IMR-90 (cell line): ENCODE data around the gene IL22RA2. TPM values are rescaled to one million over a fixed set of nuclear protein-coding genes. Genes with fewer than 3 reads are reported as not detected.

Experiments
- ATAC-seq: fragments of 200-7000 bp; cut with Tn5 transposase; 2 replicates; pipeline ENCODE4 v1.9.1; 2020; ENCODE audit warnings: low read depth, mild to moderate bottlenecking, moderate library complexity
- BruUV-seq: library from RNA; stranded (reverse); fragments of 400-500 nt; replicated peaks from 2 replicates; lab custom pipeline; 2021; lab: Mats Ljungman, UMichigan
- CTCF ChIA-PET: fragments of 300-600 bp; formaldehyde crosslinking; extraction: SDS; loops from one replicate; lab custom pipeline; 2021; ENCODE audit warnings: antibody characterized with exemption; lab: Yijun Ruan, JAX
- POLR2A ChIA-PET: fragments of 300-600 bp; sonication (Branson Sonifier 250); formaldehyde crosslinking; loops from one replicate; lab custom pipeline; 2022; ENCODE audit warnings: antibody characterized with exemption; ENCODE audit not compliant: unreplicated experiment; lab: Charles Lee
- DNase-seq: peaks from one replicate; pipeline ENCODE4 v3.0.0; 2013
- H2AFZ ChIP-seq: replicated peaks from 2 replicates; pipeline ENCODE3; 2013; ENCODE audit warnings: low read length, mild to moderate bottlenecking; ENCODE audit not compliant: poor library complexity
- H2AK5ac ChIP-seq: 2 replicates; pipeline ENCODE4 v1.6.1; 2013; ENCODE audit warnings: low read depth, low read length, inconsistent platforms
- H2AK9ac ChIP-seq: replicated peaks from 2 replicates; pipeline ENCODE3; 2013; ENCODE audit warnings: mild to moderate bottlenecking, low read depth, low read length, moderate library complexity; ENCODE audit not compliant: poor library complexity
- H2BK120ac ChIP-seq: 2 replicates; pipeline ENCODE4 v1.6.1; 2013; ENCODE audit warnings: low read depth, low read length, inconsistent platforms
- H2BK15ac ChIP-seq: 3 replicates; pipeline ENCODE4 v1.6.1; 2013; ENCODE audit warnings: low read depth, low read length, inconsistent platforms
- H2BK20ac ChIP-seq: 2 replicates; pipeline ENCODE4 v1.6.1; 2013; ENCODE audit warnings: low read depth, mild to moderate bottlenecking, inconsistent platforms, low read length, moderate library complexity
- H2BK5ac ChIP-seq: 2 replicates; pipeline ENCODE4 v1.6.1; 2013; ENCODE audit warnings: mild to moderate bottlenecking, low read depth, low read length, inconsistent platforms; ENCODE audit not compliant: poor library complexity, severe bottlenecking
- H3K14ac ChIP-seq: replicated peaks from 2 replicates; pipeline ENCODE4 v1.6.1; 2013; ENCODE audit warnings: low read depth, low read length, inconsistent platforms
- H3K18ac ChIP-seq: 2 replicates; pipeline ENCODE4 v1.6.1; 2013; ENCODE audit warnings: low read depth, low read length, control low read depth
- H3K23ac ChIP-seq: 2 replicates; pipeline ENCODE4 v1.6.1; 2013; ENCODE audit warnings: low read depth, low read length, inconsistent platforms
- H3K27ac ChIP-seq: 2 replicates; pipeline ENCODE4 v1.5.1; 2013; ENCODE audit warnings: mild to moderate bottlenecking, control low read depth, low read length; ENCODE audit not compliant: insufficient read depth
- H3K27me3 ChIP-seq: 2 replicates; pipeline ENCODE4 v1.6.1; 2013; ENCODE audit warnings: low read length; ENCODE audit not compliant: control insufficient read depth, insufficient read depth
- H3K36me3 ChIP-seq: 2 replicates; pipeline ENCODE4 v1.6.1; 2013; ENCODE audit warnings: low read length, mixed read lengths; ENCODE audit not compliant: control insufficient read depth, insufficient read depth
- H3K4ac ChIP-seq: 2 replicates; pipeline ENCODE4 v1.6.1; 2013; ENCODE audit warnings: low read depth, low read length, inconsistent platforms
- H3K4me1 ChIP-seq: 2 replicates; pipeline ENCODE4 v1.6.1; 2013; ENCODE audit warnings: low read length, mixed read lengths; ENCODE audit not compliant: control insufficient read depth, insufficient read depth
- H3K4me2 ChIP-seq: 2 replicates; pipeline ENCODE4 v1.6.1; 2013; ENCODE audit warnings: low read depth, mild to moderate bottlenecking, control low read depth, low read length, moderate library complexity
- H3K4me3 ChIP-seq: 2 replicates; pipeline ENCODE4 v1.5.1; 2013; ENCODE audit warnings: low read depth, mild to moderate bottlenecking, control low read depth, low read length, moderate library complexity; ENCODE audit not compliant: insufficient read depth
- H3K56ac ChIP-seq: 2 replicates; pipeline ENCODE4 v1.6.1; 2013; ENCODE audit warnings: low read length, inconsistent platforms; ENCODE audit not compliant: insufficient read depth; ENCODE audit errors: extremely low read depth
- H3K79me1 ChIP-seq, 2 experiments: 2 replicates each; pipeline ENCODE4 v1.6.1; 2013; ENCODE audit warnings: low read length in 2 of 2, inconsistent platforms in 1 of 2, low read depth in 1 of 2
- H3K9ac ChIP-seq: 2 replicates; pipeline ENCODE4 v1.6.1; 2013; ENCODE audit warnings: low read depth, low read length, control low read depth
- H3K9me1 ChIP-seq: 2 replicates; pipeline ENCODE4 v1.6.1; 2013; ENCODE audit warnings: low read length, inconsistent platforms; ENCODE audit not compliant: insufficient read depth
- H3K9me3 ChIP-seq: 2 replicates; pipeline ENCODE4 v1.6.1; 2013; ENCODE audit warnings: low read length; ENCODE audit not compliant: control insufficient read depth, insufficient read depth
- H4K20me1 ChIP-seq: 2 replicates; pipeline ENCODE4 v1.6.1; 2013; ENCODE audit warnings: low read length, inconsistent platforms; ENCODE audit not compliant: insufficient read depth
- H4K5ac ChIP-seq: 2 replicates; pipeline ENCODE4 v1.6.1; 2013; ENCODE audit warnings: mild to moderate bottlenecking, low read depth, low read length, control low read depth
- H4K8ac ChIP-seq, 2 experiments: 2 replicates each; pipeline ENCODE4 v1.6.1; 2013; ENCODE audit warnings: low read depth in 2 of 2, low read length in 2 of 2, control low read depth in 1 of 2, inconsistent platforms in 1 of 2
- H4K91ac ChIP-seq: 2 replicates; pipeline ENCODE4 v1.6.1; 2013; ENCODE audit warnings: low read depth, low read length, inconsistent platforms; ENCODE audit not compliant: insufficient read depth
- BHLHE40 ChIP-seq: fragments of 150-350 bp; IDR thresholded peaks from 2 replicates; pipeline ENCODE4 v1.6.1; 2016; ENCODE audit warnings: mild to moderate bottlenecking, low read depth, low read length
- CEBPB ChIP-seq: IDR thresholded peaks from 2 replicates; pipeline ENCODE4 v1.6.1; 2012; ENCODE audit warnings: low read depth, low read length, improper control_type of control experiment
- CHD1 ChIP-seq: IDR thresholded peaks from 2 replicates; pipeline ENCODE4 v1.6.1; 2012; ENCODE audit warnings: low read depth, low read length, improper control_type of control experiment
- FOS ChIP-seq: fragments of 150-350 bp; IDR thresholded peaks from 2 replicates; pipeline ENCODE4 v1.6.1; 2016; ENCODE audit warnings: low read depth, low read length
- MAFK ChIP-seq: IDR thresholded peaks from 2 replicates; pipeline ENCODE4 v1.6.1; 2012; ENCODE audit warnings: low read depth, low read length, improper control_type of control experiment
- MAZ ChIP-seq: IDR thresholded peaks from 2 replicates; pipeline ENCODE4 v1.6.1; 2012; ENCODE audit warnings: low read depth, mild to moderate bottlenecking, low read length, improper control_type of control experiment, moderate library complexity, borderline replicate concordance
- MXI1 ChIP-seq: IDR thresholded peaks from 2 replicates; pipeline ENCODE4 v1.6.1; 2012; ENCODE audit warnings: low read depth, mild to moderate bottlenecking, low read length, moderate library complexity, borderline replicate concordance
- NFE2L2 ChIP-seq: fragments of 150-350 bp; IDR thresholded peaks from 2 replicates; pipeline ENCODE4 v1.6.1; 2016; ENCODE audit warnings: low read depth, mild to moderate bottlenecking, low read length
- POLR2A ChIP-seq: IDR thresholded peaks from 2 replicates; pipeline ENCODE4 v1.6.1; 2012; ENCODE audit warnings: mild to moderate bottlenecking, low read depth, low read length
- RAD21 ChIP-seq: IDR thresholded peaks from 2 replicates; pipeline ENCODE4 v1.6.1; 2012; ENCODE audit warnings: low read length, improper control_type of control experiment
- RCOR1 ChIP-seq: IDR thresholded peaks from 2 replicates; pipeline ENCODE4 v1.6.1; 2012; ENCODE audit warnings: mild to moderate bottlenecking, low read length, improper control_type of control experiment; ENCODE audit not compliant: insufficient replicate concordance
- RFX5 ChIP-seq: IDR thresholded peaks from 2 replicates; pipeline ENCODE4 v1.8.0; 2012; ENCODE audit warnings: low read depth, mild to moderate bottlenecking, low read length, moderate library complexity
- SMC3 ChIP-seq: fragments of 150-350 bp; IDR thresholded peaks from 2 replicates; pipeline ENCODE4 v1.6.1; 2016; ENCODE audit warnings: low read depth, mild to moderate bottlenecking, antibody characterized with exemption, low read length, moderate library complexity
- WGBS, 2 experiments: methylation state at CpG; one replicate each; pipeline versions ENCODE4 v1.1.5 to v1.1.7; 2013; ENCODE audit warnings: missing lambda C conversion rate in 2 of 2; ENCODE audit not compliant: insufficient read length in 1 of 2; ENCODE audit errors: extremely low coverage in 2 of 2; 5-methylcytosine and 5-hydroxymethylcytosine counted together
- dilution Hi-C: fragments of 300-500 bp; cut with HindIII; formaldehyde crosslinking; loops from one replicate; pipeline ENCODE4 v1.14.3; 2018; ENCODE audit warnings: low sequenced_read_pairs; ENCODE audit not compliant: unreplicated experiment
- in situ Hi-C: fragments of 300-500 bp; cut with MboI; formaldehyde crosslinking; loops from 3 replicates; pipeline ENCODE4 v1.14.3; 2019; ENCODE audit warnings: low sequenced_read_pairs, inconsistent platforms, mixed read lengths
- intact Hi-C: fragments of 100-400 bp; cut with micrococcal nuclease; formaldehyde crosslinking; loops from 2 replicates; pipeline ENCODE4 v1.10.0; 2022
- polyA plus RNA-seq, 3 experiments: library from polyadenylated mRNA; depleted of rRNA; stranded (reverse); fragments of >200 nt; gene quantifications; 2 replicates each; pipeline ENCODE4 v1.2.3, GENCODE V29; 2012; ENCODE audit warnings: low replicate concordance in 1 of 3
- total RNA-seq: library from RNA; depleted of rRNA; stranded (reverse); fragments of >200 nt; gene quantifications from 2 replicates; pipeline ENCODE4 v1.2.3, GENCODE V29; 2012
- TF ChIP-seq, protein P1 (sequence below): fragments of 150-350 bp; IDR thresholded peaks from 2 replicates; pipeline ENCODE4 v1.6.1; 2016; ENCODE audit warnings: low read depth, mild to moderate bottlenecking, low read length, moderate library complexity, borderline replicate concordance
- TF ChIP-seq, protein P2 (sequence below): conservative IDR thresholded peaks from 2 replicates; pipeline ENCODE4 v1.5.1; 2012; ENCODE audit warnings: mild to moderate bottlenecking, low read depth, low read length, improper control_type of control experiment
- TF ChIP-seq, protein P3 (sequence below): fragments of 150-350 bp; IDR thresholded peaks from 2 replicates; pipeline ENCODE4 v1.6.1; 2017; ENCODE audit warnings: mild to moderate bottlenecking, antibody characterized with exemption, low read length, low read depth

Gene IL22RA2
- total and polyA plus RNA-seq, 2 of the 4 experiments (the other 2 are of a cell fraction), result not detected

- Histone ChIP-seq H3K36me3 (0 out of 2 replicates have a peak, but pooled peaks cover 1% of the 10 kb centered on the region), H3K4me3 (no peak overlapping the region), H3K56ac (no peak overlapping the region), H3K23ac (no peak overlapping the region), H2AK5ac (no peak overlapping the region), H2BK5ac (no peak overlapping the region), H3K4me2 (no peak overlapping the region), H3K79me1 (no peaks in the 10 kb centered on the region), H4K5ac (no peak overlapping the region), H3K27ac (no peak overlapping the region), H4K20me1 (no peaks in the 10 kb centered on the region), H3K14ac (no peak overlapping the region), H3K9ac (no peak overlapping the region), H4K8ac (no peak overlapping the region), H3K18ac (no peak overlapping the region), H3K27me3 (no peaks in the 10 kb centered on the region), H2AK9ac (no peak overlapping the region), H3K9me1 (no peaks in the 10 kb centered on the region), H2BK15ac (no peak overlapping the region), H4K91ac (no peak overlapping the region), H2AFZ (no peak overlapping the region), H2BK120ac (no peak overlapping the region), H3K4ac (no peak overlapping the region), H2BK20ac (no peak overlapping the region), H3K4me1 (no peaks in the 10 kb centered on the region), H3K9me3 (no peaks in the 10 kb centered on the region)
- in situ Hi-C loops, result no loop called here
- ChIA-PET CTCF (no interaction called here), POLR2A (no interaction called here)
- TF ChIP-seq CHD1, result no peak
- TF ChIP-seq RCOR1, result no peak
- TF ChIP-seq MAFK, result no peak
- TF ChIP-seq, protein P1, sequence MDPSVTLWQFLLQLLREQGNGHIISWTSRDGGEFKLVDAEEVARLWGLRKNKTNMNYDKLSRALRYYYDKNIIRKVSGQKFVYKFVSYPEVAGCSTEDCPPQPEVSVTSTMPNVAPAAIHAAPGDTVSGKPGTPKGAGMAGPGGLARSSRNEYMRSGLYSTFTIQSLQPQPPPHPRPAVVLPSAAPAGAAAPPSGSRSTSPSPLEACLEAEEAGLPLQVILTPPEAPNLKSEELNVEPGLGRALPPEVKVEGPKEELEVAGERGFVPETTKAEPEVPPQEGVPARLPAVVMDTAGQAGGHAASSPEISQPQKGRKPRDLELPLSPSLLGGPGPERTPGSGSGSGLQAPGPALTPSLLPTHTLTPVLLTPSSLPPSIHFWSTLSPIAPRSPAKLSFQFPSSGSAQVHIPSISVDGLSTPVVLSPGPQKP, result no peak
- no peak for TF ChIP-seq CEBPB
- TF ChIP-seq, protein P2, sequence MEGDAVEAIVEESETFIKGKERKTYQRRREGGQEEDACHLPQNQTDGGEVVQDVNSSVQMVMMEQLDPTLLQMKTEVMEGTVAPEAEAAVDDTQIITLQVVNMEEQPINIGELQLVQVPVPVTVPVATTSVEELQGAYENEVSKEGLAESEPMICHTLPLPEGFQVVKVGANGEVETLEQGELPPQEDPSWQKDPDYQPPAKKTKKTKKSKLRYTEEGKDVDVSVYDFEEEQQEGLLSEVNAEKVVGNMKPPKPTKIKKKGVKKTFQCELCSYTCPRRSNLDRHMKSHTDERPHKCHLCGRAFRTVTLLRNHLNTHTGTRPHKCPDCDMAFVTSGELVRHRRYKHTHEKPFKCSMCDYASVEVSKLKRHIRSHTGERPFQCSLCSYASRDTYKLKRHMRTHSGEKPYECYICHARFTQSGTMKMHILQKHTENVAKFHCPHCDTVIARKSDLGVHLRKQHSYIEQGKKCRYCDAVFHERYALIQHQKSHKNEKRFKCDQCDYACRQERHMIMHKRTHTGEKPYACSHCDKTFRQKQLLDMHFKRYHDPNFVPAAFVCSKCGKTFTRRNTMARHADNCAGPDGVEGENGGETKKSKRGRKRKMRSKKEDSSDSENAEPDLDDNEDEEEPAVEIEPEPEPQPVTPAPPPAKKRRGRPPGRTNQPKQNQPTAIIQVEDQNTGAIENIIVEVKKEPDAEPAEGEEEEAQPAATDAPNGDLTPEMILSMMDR, result no peak
- no peak for TF ChIP-seq BHLHE40
- no peak for TF ChIP-seq SMC3
- no peak for TF ChIP-seq POLR2A
- no peak for TF ChIP-seq FOS
- TF ChIP-seq MAZ, result no peak
- TF ChIP-seq, protein P3, sequence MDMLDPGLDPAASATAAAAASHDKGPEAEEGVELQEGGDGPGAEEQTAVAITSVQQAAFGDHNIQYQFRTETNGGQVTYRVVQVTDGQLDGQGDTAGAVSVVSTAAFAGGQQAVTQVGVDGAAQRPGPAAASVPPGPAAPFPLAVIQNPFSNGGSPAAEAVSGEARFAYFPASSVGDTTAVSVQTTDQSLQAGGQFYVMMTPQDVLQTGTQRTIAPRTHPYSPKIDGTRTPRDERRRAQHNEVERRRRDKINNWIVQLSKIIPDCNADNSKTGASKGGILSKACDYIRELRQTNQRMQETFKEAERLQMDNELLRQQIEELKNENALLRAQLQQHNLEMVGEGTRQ, result no peak
- TF ChIP-seq RAD21, result no peak
- TF ChIP-seq RFX5, result no peak
- no peak for TF ChIP-seq NFE2L2
- no peak for TF ChIP-seq MXI1
- no peak for ATAC-seq
- no peak for DNase-seq
- BruUV-seq, result no TSS peak
- dilution Hi-C loops, result no loop called here
- intact Hi-C loops, result no loop called here
- WGBS, 2 experiments, result no CpG with 5 or more reads among the region's 4 CpGs
These were observed 19.4 kb upstream of the IL22RA2 start for GRCh38 chr6:137192821-137193220.
